SK-N-SH treated with all-trans-retinoic acid at 6 μM for 48 hours (cell line): Measurements from ENCODE around the gene FRMD4A.

ENCODE experiments used
- ATAC-seq: fragments of 200-7000 bp; cut with Tn5 transposase; 3 replicates; pipeline ENCODE4 v1.9.1; 2020; ENCODE audit warnings: mild to moderate bottlenecking, moderate library complexity
- ARNTL ChIP-seq: fragments of 450-650 bp; formaldehyde crosslinking; IDR thresholded peaks from 2 replicates; pipeline ENCODE4 v1.5.0; 2020; ENCODE audit warnings: low read depth, mild to moderate bottlenecking, moderate library complexity, borderline replicate concordance
- BACH2 ChIP-seq: fragments of 250-450 bp; sonication (Bioruptor Pico); IDR thresholded peaks from 2 replicates; pipeline ENCODE4 v1.9.0; 2021; ENCODE audit warnings: mild to moderate bottlenecking, borderline replicate concordance
- CSDC2 ChIP-seq: fragments of 250-450 bp; sonication (Bioruptor Pico); IDR thresholded peaks from 2 replicates; pipeline ENCODE4 v1.5.0; 2020; ENCODE audit warnings: mild to moderate bottlenecking, moderate library complexity
- ESRRG ChIP-seq: fragments of 250-450 bp; sonication (Bioruptor Pico); IDR thresholded peaks from 2 replicates; pipeline ENCODE4 v1.6.1; 2021; ENCODE audit warnings: mild to moderate bottlenecking
- GLIS3 ChIP-seq: fragments of 250-450 bp; sonication (Bioruptor Pico); IDR thresholded peaks from 2 replicates; pipeline ENCODE4 v1.5.0; 2020; ENCODE audit warnings: mild to moderate bottlenecking, moderate library complexity
- ISL1 ChIP-seq: fragments of 250-450 bp; sonication (Bioruptor Pico); IDR thresholded peaks from 2 replicates; pipeline ENCODE4 v2.1.2; 2022; ENCODE audit warnings: mild to moderate bottlenecking, moderate library complexity
- PPARA ChIP-seq: fragments of 250-450 bp; sonication (Bioruptor Pico); IDR thresholded peaks from 2 replicates; pipeline ENCODE4 v1.5.0; 2020; ENCODE audit warnings: mild to moderate bottlenecking, borderline replicate concordance
- RARB ChIP-seq: fragments of 250-450 bp; sonication (Bioruptor Pico); IDR thresholded peaks from 2 replicates; pipeline ENCODE4 v1.8.0; 2021; ENCODE audit warnings: mild to moderate bottlenecking, moderate library complexity
- TOX ChIP-seq: fragments of 250-450 bp; sonication (Bioruptor Pico); IDR thresholded peaks from 2 replicates; pipeline ENCODE4 v1.8.0; 2021; ENCODE audit warnings: mild to moderate bottlenecking, moderate library complexity, borderline replicate concordance
- ZFP3 ChIP-seq: fragments of 250-450 bp; sonication (Bioruptor Pico); IDR thresholded peaks from 2 replicates; pipeline ENCODE4 v1.5.0; 2020; ENCODE audit warnings: mild to moderate bottlenecking, moderate library complexity
- ZNF565 ChIP-seq: fragments of 450-650 bp; formaldehyde crosslinking; conservative IDR thresholded peaks from 2 replicates; pipeline ENCODE4 v1.5.0; 2020; ENCODE audit warnings: low read depth, mild to moderate bottlenecking, moderate library complexity
- ZNF70 ChIP-seq: fragments of 450-650 bp; formaldehyde crosslinking; IDR thresholded peaks from 2 replicates; pipeline ENCODE4 v1.5.0; 2020; ENCODE audit warnings: mild to moderate bottlenecking, moderate library complexity
- ZNF8 ChIP-seq: fragments of 450-650 bp; formaldehyde crosslinking; IDR thresholded peaks from 2 replicates; pipeline ENCODE4 v1.5.0; 2020; ENCODE audit warnings: mild to moderate bottlenecking, moderate library complexity
- TF ChIP-seq, protein P1 (sequence below): fragments of 250-450 bp; sonication (Bioruptor Pico); IDR thresholded peaks from 2 replicates; pipeline ENCODE4 v1.5.1; 2021; ENCODE audit warnings: mild to moderate bottlenecking, moderate library complexity
- TF ChIP-seq, protein P2 (sequence below): fragments of 250-450 bp; sonication (Bioruptor Pico); IDR thresholded peaks from 2 replicates; pipeline ENCODE4 v1.5.1; 2020; ENCODE audit warnings: low read depth, mild to moderate bottlenecking, moderate library complexity
- TF ChIP-seq, protein P3 (sequence below): fragments of 250-450 bp; sonication (Bioruptor Pico); IDR thresholded peaks from 2 replicates; pipeline ENCODE4 v1.8.0; 2021; ENCODE audit warnings: low read depth, mild to moderate bottlenecking, moderate library complexity, borderline replicate concordance
- TF ChIP-seq, protein P4 (sequence below): fragments of 250-450 bp; sonication (Bioruptor Pico); IDR thresholded peaks from 2 replicates; pipeline ENCODE4 v1.8.0; 2020; ENCODE audit warnings: mild to moderate bottlenecking, moderate library complexity, borderline replicate concordance

The FRMD4A gene

DNA sequence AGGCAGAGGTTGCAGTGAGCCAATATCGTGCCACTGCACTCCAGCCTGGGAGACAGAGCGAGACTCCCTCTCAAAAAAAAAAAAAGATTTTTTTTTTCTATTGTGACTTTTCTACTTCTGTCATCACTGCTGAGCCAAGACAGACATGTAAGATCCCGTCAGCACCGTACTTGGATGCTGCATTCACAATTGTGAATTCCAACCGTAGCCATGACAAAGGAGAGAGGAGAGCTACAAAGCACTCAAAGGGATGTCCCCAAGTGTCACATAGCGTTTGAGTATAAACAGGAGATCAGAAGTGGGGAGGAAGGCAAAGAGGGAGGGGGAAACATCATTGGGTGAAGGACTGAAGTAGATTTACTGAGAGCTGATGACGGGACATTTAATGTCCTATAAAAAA is 599.8 kb downstream of the FRMD4A start:
- TF ChIP-seq ZNF8 (CRISPR knock-in tag): no peak
- no peak for TF ChIP-seq ZFP3 (CRISPR knock-in tag)
- TF ChIP-seq, protein P1, sequence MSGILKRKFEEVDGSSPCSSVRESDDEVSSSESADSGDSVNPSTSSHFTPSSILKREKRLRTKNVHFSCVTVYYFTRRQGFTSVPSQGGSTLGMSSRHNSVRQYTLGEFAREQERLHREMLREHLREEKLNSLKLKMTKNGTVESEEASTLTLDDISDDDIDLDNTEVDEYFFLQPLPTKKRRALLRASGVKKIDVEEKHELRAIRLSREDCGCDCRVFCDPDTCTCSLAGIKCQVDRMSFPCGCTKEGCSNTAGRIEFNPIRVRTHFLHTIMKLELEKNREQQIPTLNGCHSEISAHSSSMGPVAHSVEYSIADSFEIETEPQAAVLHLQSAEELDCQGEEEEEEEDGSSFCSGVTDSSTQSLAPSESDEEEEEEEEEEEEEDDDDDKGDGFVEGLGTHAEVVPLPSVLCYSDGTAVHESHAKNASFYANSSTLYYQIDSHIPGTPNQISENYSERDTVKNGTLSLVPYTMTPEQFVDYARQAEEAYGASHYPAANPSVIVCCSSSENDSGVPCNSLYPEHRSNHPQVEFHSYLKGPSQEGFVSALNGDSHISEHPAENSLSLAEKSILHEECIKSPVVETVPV (CRISPR knock-in tag): no peak
- no peak for TF ChIP-seq GLIS3 (CRISPR knock-in tag)
- TF ChIP-seq, protein P2, sequence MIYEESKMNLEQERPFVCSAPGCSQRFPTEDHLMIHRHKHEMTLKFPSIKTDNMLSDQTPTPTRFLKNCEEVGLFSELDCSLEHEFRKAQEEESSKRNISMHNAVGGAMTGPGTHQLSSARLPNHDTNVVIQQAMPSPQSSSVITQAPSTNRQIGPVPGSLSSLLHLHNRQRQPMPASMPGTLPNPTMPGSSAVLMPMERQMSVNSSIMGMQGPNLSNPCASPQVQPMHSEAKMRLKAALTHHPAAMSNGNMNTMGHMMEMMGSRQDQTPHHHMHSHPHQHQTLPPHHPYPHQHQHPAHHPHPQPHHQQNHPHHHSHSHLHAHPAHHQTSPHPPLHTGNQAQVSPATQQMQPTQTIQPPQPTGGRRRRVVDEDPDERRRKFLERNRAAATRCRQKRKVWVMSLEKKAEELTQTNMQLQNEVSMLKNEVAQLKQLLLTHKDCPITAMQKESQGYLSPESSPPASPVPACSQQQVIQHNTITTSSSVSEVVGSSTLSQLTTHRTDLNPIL: no peak
- no peak for TF ChIP-seq ISL1 (CRISPR knock-in tag)
- no peak for TF ChIP-seq ZNF70 (CRISPR knock-in tag)
- TF ChIP-seq ZNF565 (CRISPR knock-in tag): no peak
- ATAC-seq: no peak

DNA sequence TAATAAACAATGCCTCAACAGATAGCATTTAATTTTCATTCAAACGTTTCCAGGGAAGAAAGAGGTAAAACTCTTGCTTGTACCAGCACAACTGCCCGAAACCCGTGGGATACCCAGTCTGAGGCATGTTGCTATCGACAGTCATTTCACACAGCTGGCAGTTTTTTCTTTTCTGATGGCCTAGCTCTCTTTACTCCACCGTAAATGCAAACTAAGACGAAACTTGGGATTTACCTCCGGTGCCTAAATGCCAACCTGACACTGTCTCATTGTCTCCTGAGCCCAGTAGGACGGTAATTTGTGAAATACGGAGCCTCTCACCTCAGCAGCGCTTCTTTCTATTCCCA is 600.4 kb downstream of the FRMD4A start:
- ATAC-seq: no peak
- TF ChIP-seq, protein P3, sequence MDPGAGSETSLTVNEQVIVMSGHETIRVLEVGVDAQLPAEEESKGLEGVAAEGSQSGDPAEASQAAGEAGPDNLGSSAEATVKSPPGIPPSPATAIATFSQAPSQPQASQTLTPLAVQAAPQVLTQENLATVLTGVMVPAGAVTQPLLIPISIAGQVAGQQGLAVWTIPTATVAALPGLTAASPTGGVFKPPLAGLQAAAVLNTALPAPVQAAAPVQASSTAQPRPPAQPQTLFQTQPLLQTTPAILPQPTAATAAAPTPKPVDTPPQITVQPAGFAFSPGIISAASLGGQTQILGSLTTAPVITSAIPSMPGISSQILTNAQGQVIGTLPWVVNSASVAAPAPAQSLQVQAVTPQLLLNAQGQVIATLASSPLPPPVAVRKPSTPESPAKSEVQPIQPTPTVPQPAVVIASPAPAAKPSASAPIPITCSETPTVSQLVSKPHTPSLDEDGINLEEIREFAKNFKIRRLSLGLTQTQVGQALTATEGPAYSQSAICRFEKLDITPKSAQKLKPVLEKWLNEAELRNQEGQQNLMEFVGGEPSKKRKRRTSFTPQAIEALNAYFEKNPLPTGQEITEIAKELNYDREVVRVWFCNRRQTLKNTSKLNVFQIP (CRISPR knock-in tag): no peak
- TF ChIP-seq, protein P2: no peak
- no peak for TF ChIP-seq BACH2
- no peak for TF ChIP-seq GLIS3 (CRISPR knock-in tag)
- TF ChIP-seq PPARA (CRISPR knock-in tag): no peak
- TF ChIP-seq ARNTL (CRISPR knock-in tag): no peak
- TF ChIP-seq, all 23 proteins: peak for 0

DNA sequence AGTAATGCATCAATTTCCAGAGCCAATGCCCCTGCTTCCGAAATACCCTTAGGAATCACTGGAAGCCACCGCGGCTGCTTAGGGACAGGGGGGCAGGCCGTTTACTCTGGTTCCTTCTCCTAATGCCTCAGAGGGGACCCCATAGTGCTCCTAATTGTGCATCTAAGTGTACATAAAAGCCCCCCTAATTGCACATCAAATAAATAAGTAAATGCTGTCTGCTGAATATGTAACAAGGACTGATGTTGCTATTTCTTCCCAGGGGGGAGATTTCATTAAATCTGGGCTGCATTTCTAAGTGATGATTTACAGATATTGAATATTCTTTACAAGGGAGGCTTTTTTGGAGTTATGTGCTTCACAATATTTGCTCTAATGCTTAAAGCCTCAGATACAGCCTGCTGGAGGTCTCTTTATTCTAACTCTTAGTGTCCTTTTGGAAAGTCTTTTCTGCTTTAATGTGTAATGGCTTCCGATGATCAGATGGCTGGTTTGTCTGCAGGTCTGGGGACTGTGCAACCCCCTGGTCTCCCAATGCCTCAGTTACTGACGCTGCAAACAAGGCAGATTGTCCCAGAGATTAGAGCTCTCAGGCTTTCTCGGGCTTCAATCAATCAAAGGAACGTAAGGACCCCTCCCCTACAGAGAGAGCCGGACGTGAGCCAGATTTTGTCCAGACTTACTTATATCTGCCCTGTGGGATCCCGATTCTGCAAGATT is 601.0 kb downstream of the FRMD4A start:
- TF ChIP-seq, protein P1 (CRISPR knock-in tag): no peak
- no peak for ATAC-seq

DNA sequence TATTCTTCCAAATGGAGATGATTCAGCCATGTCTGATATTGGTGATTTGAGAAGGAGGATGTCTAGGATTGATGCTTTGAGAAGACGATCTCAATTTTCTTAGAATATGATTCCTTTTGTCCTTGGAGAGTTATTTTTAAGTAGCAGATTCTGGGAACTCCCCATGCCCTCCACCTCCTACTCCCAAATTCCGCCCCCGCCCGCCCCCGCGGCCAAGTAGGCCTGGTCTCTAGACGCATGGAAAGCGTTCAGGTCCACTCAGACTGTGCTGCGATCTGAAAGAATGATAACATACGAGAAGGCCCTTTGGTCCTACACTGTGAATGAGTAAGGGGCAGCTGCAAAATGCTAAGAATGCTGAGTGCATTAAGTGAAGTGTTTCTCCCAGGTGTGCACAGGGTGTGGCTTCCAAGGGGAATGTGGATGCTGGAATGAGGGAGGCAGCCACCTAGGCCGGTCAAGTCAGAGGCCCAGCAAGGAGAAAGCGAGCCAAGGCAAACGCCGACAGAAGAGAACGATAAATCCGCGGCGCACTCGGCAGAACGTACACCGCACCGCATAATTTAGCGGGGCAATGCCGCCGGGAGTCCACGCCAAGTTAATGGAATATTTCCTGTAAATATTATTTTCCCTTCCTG is 601.7 kb downstream of the FRMD4A start:
- ATAC-seq: no peak
- TF ChIP-seq RARB (CRISPR knock-in tag) (no peak), ARNTL (CRISPR knock-in tag) (no peak), ZNF8 (CRISPR knock-in tag) (no peak), TOX (CRISPR knock-in tag) (no peak), BACH2 (no peak), ESRRG (no peak), CSDC2 (no peak), ISL1 (CRISPR knock-in tag) (no peak)
- TF ChIP-seq, protein P1 (CRISPR knock-in tag): no peak
- TF ChIP-seq, protein P4, sequence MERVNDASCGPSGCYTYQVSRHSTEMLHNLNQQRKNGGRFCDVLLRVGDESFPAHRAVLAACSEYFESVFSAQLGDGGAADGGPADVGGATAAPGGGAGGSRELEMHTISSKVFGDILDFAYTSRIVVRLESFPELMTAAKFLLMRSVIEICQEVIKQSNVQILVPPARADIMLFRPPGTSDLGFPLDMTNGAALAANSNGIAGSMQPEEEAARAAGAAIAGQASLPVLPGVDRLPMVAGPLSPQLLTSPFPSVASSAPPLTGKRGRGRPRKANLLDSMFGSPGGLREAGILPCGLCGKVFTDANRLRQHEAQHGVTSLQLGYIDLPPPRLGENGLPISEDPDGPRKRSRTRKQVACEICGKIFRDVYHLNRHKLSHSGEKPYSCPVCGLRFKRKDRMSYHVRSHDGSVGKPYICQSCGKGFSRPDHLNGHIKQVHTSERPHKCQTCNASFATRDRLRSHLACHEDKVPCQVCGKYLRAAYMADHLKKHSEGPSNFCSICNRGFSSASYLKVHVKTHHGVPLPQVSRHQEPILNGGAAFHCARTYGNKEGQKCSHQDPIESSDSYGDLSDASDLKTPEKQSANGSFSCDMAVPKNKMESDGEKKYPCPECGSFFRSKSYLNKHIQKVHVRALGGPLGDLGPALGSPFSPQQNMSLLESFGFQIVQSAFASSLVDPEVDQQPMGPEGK (CRISPR knock-in tag): no peak
- TF ChIP-seq, protein P2: no peak
